Heart left ventricle (tissue), 13 donors: ENCODE results near the gene SKI.

Experiments used
- CTCF ChIP-seq, 12 donors: fragments of 200-600 bp; sonication (generic) in 4 of 12; IDR thresholded peaks; one replicate each; pipeline versions ENCODE4 v1.5.0 to v1.8.0; 2018 to 2022; ENCODE audit warnings: antibody characterized with exemption in 12 of 12, mild to moderate bottlenecking in 5 of 12
- POLR2A ChIP-seq, 2 donors: fragments of 450-650 bp; IDR thresholded peaks; one replicate each; pipeline ENCODE4 v1.6.1; 2017; ENCODE audit warnings: antibody characterized with exemption in 2 of 2, mild to moderate bottlenecking in 2 of 2, moderate library complexity in 2 of 2
- donor health status: ischemic (EF 13 %, LVEDD 7.1; RV severe dilation, severe dysfunction).
- donor health status: DM: no; HTN: yes; CAD: no.
- donor health status: DM: no; HTN: no; CAD: no.
- donor health status: ischemic (EF 25% LVEDD 6.9; RV normal size, moderate dysfunction).
- donor health status: ischemic (EF 25% LVEDD 5.7; RV mildly dilated, moderate dysfunction).
- donor health status: ischemic (EF 35%, LVEDD 5.7; RV mildly dilated, moderate dysfunction).
- donor health status: nonischemic (EF 11% LVEDD 7.7; RV severe dilation, severe dysfunction).
- donor health status: DM: yes; HTN: yes; CAD: no.
- donor health status: PGD.
- donor health status: ischemic (EF 29% LVEDD 5.4; RV normal size, mild dysfunction).
- donor health status: nonischemic (EF 23%, LVEDD 6.1; RV moderate dilation, normal function).

- no peak for TF ChIP-seq CTCF (IDR thresholded peaks at IDR 0.05)
- no peak for TF ChIP-seq POLR2A (IDR thresholded peaks at IDR 0.05)
Measured at GRCh38 chr1:2216767-2217058, 11.4 kb upstream of the SKI start.
